ENCODE data around the gene LSM14B. TPM values are rescaled to one million over a fixed set of nuclear protein-coding genes. Genes with fewer than 3 reads are reported as not detected.
"Not testable (repeated sequence)": the region's sequence is repeated elsewhere in the genome, so short reads cannot be mapped to it uniquely, and the experiment has no call there.

LSM14B gene
- total RNA-seq, 1 donor from 2014 or later: 25.0 TPM

DNA sequence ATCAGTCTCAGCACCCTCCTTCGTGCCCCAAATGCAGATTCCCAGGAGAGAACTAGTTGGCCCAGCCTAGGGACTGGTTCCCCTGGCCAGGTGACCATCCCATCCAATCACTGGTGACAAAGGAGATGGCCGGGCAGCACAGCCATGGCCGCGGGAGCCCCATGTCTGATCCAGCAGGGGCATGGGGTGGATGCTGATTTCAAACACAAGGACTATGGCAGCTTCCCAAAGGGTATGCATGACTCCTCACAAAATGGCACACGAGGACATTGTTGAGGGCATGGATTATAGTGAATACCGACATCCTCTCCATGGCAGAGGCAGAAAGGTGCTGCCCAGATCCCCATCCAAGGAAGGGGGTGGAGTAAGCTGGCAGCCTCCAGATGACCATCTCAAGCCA is 9.9 kb upstream of the LSM14B start:
- no peak for DNase-seq (ENCODE audit: low read depth in 2 of 2)

DNA sequence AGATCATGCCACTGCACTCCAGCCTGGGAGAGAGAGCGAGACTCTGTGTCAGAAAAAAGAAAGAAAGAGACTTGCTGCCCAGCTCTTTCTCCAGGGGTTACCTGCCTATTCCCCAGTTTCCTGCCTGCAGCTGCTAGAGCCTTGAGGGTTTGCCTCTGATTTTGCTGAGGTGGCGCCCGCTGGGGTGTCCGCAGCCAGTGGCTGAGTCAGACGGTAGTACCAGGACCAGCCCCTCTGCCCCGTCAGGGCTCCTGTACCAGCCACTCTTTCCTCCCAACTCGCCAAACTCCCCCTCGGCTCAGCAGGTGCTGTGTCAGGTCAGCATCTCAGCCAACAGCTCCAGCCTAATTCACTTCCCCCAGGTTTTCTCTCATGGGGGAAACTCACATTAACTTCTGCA is 7.4 kb upstream of the LSM14B start:
- DNase-seq (ENCODE audit: low read depth in 2 of 2): no peak

DNA sequence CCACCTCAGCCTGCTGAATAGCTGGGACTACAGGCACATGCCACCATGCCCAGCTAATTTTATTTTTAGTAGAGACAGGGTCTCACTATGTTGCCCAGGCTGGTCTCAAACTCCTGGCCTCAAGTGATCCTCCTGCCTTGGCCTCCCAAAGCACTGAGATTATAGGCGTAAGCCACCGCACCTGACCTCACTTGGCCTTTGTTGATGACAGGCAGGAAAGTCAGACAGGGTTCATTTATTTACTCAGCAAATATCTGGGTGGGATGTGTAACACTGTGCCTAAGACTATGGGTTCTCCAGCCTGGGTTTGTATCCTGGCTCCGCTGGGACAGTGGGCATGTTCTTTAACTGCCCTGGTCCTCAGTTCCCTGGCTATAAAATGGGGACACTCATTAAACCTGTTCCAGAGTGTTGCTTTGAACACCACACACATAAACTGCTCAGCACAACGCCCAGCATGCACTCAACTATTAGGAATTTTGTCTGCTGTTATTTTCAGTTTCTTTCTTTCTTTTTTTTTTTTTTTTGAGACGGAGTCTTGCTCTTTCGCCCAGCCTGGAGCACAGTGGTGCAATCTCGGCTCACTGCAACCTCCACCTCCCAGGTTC is 6.4 kb upstream of the LSM14B start:
- DNase-seq (ENCODE audit: low read depth in 2 of 2): not testable (repeated sequence)

DNA sequence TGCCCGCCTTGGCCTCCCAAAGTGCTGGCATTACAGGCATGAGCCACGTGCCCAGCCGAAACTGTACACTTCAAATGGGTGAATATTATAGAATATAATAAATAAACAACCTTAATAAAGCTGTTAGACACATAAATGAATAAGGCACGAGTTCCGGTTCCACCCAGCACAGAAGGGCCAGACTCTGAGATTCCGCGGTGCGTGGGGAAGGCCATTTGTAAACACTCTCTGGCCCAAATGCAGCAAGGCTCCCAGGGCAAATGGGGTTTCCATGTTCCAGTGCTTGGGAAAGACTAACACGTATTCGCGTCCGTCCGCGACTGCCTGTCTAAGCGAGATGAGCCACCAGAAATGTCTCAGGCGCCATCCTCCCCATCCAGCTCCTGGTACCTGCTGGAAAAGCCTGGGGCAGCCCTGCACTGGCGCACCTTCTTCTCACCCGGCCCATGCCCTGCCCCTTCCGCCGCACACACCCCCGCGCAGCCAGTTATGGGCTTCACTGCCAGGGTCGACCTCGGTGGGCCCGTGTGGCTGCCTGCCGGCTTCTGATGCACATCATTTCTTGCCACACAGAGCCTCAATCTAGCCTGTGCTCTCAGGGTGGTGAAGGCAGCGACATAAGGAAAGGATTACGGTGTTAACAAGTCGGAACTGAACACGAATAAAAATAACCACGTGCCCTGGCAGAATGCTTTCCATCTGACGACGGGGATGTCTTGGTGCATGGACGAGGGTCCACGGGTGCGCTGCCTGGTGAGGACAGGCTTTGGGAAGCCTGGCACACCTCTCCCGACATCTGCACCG is 5.5 kb upstream of the LSM14B start:
- no peak for DNase-seq (ENCODE audit: low read depth in 2 of 2)

- DNase-seq (ENCODE audit: low read depth in 2 of 2): no peak
Measured at GRCh38 chr20:62117362-62117646, 5.0 kb upstream of the LSM14B start.

DNA sequence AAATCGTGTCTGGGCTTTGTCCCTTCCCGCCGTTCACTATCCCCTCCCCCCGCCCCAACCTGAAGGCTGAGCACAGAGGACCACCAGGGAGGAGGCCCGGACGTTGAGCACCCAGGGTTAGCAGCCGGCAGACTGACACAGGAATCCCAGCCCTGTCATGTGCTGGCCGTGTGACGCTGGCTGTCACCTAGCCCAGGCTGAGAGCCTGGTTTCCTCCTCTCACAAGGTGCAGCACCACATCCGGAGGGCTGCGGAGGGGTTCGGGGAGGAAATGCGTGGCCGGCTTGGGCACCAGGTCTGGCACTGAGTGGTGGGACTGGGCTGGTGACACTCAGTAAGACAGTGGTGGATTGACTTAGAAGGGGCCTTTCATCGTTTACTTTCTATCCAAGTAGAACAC is 4.6 kb upstream of the LSM14B start:
- DNase-seq (ENCODE audit: low read depth in 2 of 2): no peak

DNA sequence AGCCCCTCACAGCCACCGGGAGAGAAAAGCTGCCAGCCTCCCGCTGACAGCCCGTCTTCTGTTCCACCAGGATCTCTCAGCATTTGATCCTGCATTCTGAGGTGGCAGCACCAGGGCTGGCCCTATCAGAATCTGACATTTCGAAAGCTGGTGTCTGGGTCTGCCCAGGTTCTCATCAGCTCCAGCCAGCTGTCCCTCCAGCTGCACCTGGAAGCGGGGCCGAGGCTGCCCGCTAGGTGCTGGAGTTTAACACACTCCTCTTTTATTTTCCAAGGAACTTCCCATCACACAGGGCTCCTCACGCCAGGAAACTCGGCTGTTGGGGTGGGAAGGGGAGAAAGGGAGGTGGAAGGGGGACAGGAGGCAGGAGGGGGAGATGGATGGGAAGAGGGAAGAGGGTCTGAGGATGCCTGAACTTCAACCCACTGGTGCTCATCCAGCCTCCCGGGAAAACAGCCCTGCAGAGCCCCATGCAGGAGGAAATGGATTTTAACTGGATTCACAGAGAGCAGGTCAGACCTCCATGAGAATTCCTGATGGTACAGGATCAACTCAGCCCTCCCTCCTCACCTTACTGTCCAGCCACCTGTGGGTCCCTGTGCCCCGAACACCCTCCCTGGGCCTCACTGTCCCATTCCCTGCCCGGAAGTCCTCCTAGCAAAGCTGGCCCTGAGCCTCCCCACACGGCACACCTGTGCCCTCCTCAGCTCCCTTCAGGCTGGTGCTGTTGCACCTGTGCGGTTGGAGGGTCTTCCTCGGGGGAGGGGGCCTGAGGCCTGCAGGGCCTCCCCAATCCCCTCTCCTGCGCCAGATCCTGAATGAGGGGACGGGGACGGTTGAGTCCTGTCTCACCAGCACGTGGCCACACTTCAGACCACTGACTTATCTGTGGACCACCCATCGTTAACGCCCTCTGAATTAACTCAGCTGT is 3.9 kb upstream of the LSM14B start:
- DNase-seq (ENCODE audit: low read depth in 2 of 2): no peak

DNA sequence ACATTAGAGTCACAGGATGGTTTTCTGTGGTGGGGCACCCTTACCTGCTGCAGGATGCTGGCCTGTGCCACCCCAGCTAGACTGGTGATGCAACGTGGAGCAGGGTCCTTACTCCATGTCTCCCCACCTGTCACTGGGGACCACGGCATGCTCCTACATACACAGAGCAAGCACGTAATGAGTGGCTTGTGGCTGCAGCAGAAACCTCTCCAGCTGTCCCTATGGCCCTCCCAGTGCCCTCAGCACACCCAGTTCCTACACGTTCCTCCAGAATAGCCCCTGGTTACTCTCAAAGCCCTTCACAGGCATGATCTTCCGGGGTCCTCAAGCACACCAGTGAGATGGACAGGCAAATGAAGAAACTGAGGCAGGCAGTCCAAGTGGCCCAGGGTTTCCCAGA is 3.2 kb upstream of the LSM14B start:
- no peak for DNase-seq (ENCODE audit: low read depth in 2 of 2)

- no peak for DNase-seq (ENCODE audit: low read depth in 2 of 2)
Measured at GRCh38 chr20:62119591-62120364, 2.5 kb upstream of the LSM14B start.

GRCh38 chr20:62120365-62120762 is 1.9 kb upstream of the LSM14B start:
- no peak for DNase-seq (ENCODE audit: low read depth in 2 of 2)

- peak; percentile 50 to 52 for DNase-seq (ENCODE audit: low read depth in 2 of 2)
Measured at GRCh38 chr20:62120990-62121775, 1.1 kb upstream of the LSM14B start.

- peak; percentile 23 to 36 for DNase-seq (ENCODE audit: low read depth in 2 of 2)
Measured at GRCh38 chr20:62122654-62123449, 577 bp downstream of the LSM14B start.

- peak in 1 of 2 donors; percentile 45 for DNase-seq (ENCODE audit: low read depth in 2 of 2)
Measured at GRCh38 chr20:62123450-62124118, 1.3 kb downstream of the LSM14B start.

DNA sequence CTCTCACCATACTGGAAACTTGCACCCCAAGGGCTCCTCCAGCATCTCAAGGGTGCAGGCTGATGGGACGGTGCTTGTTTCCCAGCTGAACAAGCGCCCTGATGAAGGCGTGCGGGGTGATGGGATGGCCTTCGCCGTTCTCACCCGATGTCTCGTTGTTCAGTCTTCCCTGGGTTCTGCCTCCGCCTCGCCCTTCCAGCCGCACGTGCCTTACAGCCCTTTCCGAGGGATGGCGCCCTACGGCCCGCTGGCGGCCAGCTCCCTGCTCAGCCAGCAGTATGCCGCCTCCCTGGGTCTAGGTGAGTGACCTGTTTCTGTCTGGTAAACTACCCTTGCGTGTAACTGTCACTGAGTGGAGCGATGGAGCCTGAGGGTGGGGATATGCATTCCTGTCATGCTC is 3.9 kb downstream of the LSM14B start:
- no peak for DNase-seq (ENCODE audit: low read depth in 2 of 2)

GRCh38 chr20:62127799-62128198 is 5.5 kb downstream of the LSM14B start:
- DNase-seq (ENCODE audit: low read depth in 2 of 2): no peak

- no peak for DNase-seq (ENCODE audit: low read depth in 2 of 2)
Measured at GRCh38 chr20:62128502-62128901, 6.2 kb downstream of the LSM14B start.

GRCh38 chr20:62129731-62130531 is 7.7 kb downstream of the LSM14B start:
- DNase-seq (ENCODE audit: low read depth in 2 of 2): no peak

- DNase-seq (ENCODE audit: low read depth in 2 of 2): no peak
Measured at GRCh38 chr20:62131560-62132320, 9.5 kb downstream of the LSM14B start.
